ENCODE results near the gene ASCC1. TPM values are rescaled to one million over a fixed set of nuclear protein-coding genes. Genes with fewer than 3 reads are reported as not detected.
A peak's percentile ranks its signal among the peaks of the same experiment; 100 is the strongest.

ASCC1 gene
- total RNA-seq, 4 donors from 2014 or later = 13.4 to 34.0 (median 20.5) TPM

DNA sequence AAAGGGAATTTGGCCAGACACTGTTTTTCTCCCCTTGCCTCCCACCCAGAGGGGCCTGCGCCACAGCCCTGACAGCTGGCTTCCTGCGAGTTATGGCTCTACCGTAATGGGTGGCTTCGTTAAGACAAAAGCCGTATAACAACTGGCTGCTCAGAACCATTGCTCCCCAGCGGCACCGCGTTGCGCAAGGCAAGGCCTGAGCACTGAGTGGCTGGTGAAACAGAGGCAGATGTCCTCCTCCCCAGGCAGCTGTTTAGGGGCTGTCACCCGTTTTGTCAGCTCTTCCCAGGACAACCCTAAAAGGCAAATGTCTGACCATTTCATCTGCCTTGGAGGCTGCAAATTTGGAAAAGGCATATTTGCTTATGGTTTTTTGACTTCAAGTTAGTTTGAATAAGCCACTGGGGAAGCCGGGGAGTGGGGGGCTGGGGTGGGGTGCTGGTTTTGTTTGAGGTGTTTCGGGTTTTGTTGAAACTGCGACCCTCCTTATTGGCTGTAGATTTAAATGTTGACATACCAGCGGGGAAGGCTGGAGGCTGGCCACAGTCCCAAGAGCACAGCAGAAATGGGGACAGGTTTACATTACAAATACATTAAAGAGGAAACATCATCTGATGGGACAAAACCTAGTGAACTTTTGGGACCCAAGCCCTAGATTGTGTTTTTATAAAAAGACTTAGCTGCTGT is 127.0 kb downstream of the ASCC1 start:
- Histone ChIP-seq H3K9me3 (no peaks in the 10 kb centered on the region), H3K36me3 (peaks cover 0 to 1% (median 0%) of the 10 kb centered on the region in 4 donors), H3K27me3 (peaks cover 44% of the 10 kb centered on the region), H3K4me1 (peaks cover 11 to 26% (median 22%) of the 10 kb centered on the region in 4 donors), H3K4me3 (peak overlapping the region in 1 of 4 donors; percentile 46), H3K27ac (peak overlapping the region; percentile 20 to 62 (median 56))
- DNase-seq = no peak
- intact Hi-C loops (cut with DNase I; ENCODE audit: low total_unique reads) (no loop called here), in situ Hi-C loops (cut with MboI; ENCODE audit: low pct_ligation_motif_present in 1 of 4, low pct_unique_long_range_greater_than_20kb in 1 of 4, low sequenced_read_pairs in 3 of 4) (no loop called here)
- TF ChIP-seq EP300 (IDR thresholded peaks at IDR 0.05; ENCODE audit: low read depth) = no peak
- no peak for TF ChIP-seq POLR2AphosphoS5 (IDR thresholded peaks at IDR 0.05)
- TF ChIP-seq POLR2A (IDR thresholded peaks at IDR 0.05) = no peak
- TF ChIP-seq, protein P1, sequence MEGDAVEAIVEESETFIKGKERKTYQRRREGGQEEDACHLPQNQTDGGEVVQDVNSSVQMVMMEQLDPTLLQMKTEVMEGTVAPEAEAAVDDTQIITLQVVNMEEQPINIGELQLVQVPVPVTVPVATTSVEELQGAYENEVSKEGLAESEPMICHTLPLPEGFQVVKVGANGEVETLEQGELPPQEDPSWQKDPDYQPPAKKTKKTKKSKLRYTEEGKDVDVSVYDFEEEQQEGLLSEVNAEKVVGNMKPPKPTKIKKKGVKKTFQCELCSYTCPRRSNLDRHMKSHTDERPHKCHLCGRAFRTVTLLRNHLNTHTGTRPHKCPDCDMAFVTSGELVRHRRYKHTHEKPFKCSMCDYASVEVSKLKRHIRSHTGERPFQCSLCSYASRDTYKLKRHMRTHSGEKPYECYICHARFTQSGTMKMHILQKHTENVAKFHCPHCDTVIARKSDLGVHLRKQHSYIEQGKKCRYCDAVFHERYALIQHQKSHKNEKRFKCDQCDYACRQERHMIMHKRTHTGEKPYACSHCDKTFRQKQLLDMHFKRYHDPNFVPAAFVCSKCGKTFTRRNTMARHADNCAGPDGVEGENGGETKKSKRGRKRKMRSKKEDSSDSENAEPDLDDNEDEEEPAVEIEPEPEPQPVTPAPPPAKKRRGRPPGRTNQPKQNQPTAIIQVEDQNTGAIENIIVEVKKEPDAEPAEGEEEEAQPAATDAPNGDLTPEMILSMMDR (IDR thresholded peaks at IDR 0.05) = no peak
- WGBS, 2 donors (ENCODE audit: low coverage in 1 of 2) = 48 to 52% methylated on average over 4 to 14 of the region's 14 CpGs

DNA sequence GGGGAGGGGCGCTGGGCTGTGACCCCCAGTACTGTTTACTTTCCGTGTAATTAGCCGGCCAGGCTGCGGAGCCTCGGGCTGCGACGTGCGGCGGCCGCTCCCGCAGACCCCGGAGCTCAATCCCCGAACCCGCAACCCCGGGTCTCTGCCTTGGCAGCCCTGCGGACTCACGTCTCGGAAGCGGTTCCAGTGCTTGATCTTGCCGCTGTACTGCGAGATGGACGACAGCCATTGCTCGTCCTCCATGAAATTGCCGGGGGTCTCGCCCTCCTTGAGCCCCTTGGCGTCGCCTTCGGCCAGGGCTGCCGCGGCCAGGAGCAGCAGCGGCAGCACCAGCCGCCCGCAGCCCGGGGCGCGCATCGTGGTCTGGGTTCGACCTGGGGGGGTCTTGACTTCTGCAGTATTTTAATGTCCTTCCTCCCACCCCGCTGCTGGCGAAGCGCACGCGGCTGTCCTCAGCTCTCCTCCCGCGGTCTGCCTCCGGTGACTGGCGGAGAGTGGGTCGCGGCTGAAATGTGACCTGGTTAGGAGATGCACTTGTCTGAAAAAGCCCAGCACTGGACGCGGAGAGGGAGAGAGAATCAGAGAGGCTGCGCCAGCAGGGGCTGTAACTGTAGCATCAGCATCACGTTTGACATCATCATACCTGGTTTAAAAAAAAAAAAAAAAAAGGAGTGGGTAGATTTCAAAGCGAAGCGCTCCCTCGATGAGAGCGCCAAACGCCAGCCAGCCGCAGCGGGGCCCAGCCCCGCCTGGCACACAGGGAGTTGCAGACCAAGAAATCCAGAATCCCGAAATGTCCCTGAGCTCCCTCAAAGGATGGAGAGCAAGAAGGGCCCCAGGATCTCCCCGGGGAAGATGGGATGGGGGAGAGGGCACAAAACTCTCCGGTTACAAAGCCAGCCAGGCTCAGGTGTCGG is 127.8 kb downstream of the ASCC1 start, which contains the start of gene SPOCK2:
Gene SPOCK2 (minus strand): TSS at position 583 of the 920 bp plus-strand sequence. CDS start 223 bp downstream, at position 360.
- DNase-seq = peak; percentile 48
- WGBS, 2 donors (ENCODE audit: low coverage in 1 of 2) = 7 to 14% methylated on average over 4 to 55 of the region's 65 CpGs

DNA sequence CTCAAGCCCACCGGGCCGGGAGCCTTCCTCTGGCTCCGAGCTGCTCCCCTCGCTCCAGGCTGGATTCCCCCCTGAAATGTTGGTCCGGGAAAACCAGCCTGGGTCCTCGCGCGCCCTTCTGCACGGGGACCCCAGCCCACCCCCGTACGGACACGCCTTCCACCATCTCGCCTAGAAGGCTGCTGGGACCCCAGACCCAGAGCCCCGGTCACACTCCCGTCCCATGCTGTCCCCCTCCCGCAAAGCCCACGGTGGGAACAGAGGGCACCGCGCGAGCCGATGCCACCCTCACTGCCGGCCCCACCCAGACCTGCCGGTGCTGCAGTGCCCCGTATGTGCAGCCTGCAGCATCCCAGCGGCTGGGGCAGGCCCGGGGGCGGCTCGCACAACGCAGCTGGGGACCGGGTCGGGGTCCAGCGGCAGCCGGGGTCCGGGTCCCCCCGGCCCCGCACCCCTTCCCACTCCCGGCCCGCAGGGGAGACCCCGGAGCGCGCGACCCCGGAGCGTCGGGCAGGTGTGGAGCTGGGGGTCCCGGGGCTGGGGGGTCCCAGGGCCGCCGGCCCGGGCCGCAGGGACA is 128.6 kb downstream of the ASCC1 start:
- WGBS, 2 donors (ENCODE audit: low coverage in 1 of 2) = 3% methylated on average over 16 of the region's 50 CpGs; no CpG with 5 or more reads in 1 of the 2 donors
- H3K4me1 ChIP-seq = peaks cover 11 to 26% (median 22%) of the 10 kb centered on the region in 4 donors
- no peaks in the 10 kb centered on the region for H3K9me3 ChIP-seq
- H3K4me3 ChIP-seq = peak overlapping the region; percentile 4 to 46 (median 28)
- no peak for TF ChIP-seq POLR2A (IDR thresholded peaks at IDR 0.05)
- no peak for TF ChIP-seq EP300 (IDR thresholded peaks at IDR 0.05; ENCODE audit: low read depth)
- TF ChIP-seq, protein P1 (IDR thresholded peaks at IDR 0.05) = no peak
- TF ChIP-seq POLR2AphosphoS5 (IDR thresholded peaks at IDR 0.05) = no peak
- DNase-seq = peak; percentile 39
- H3K27ac ChIP-seq = peak overlapping the region; percentile 55 to 62 (median 56)
- H3K27me3 ChIP-seq = peaks cover 44% of the 10 kb centered on the region
- in situ Hi-C loops (cut with MboI; ENCODE audit: low pct_ligation_motif_present in 1 of 4, low pct_unique_long_range_greater_than_20kb in 1 of 4, low sequenced_read_pairs in 3 of 4) = no loop called here
- no peaks in the 10 kb centered on the region for H3K36me3 ChIP-seq
- intact Hi-C loops (cut with DNase I; ENCODE audit: low total_unique reads) = no loop called here

More for the DNA sequence above, 127.8 kb downstream of the ASCC1 start, which contains the start of gene SPOCK2:
- intact Hi-C loops (cut with DNase I; ENCODE audit: low total_unique reads) (no loop called here), in situ Hi-C loops (cut with MboI; ENCODE audit: low pct_ligation_motif_present in 1 of 4, low pct_unique_long_range_greater_than_20kb in 1 of 4, low sequenced_read_pairs in 3 of 4) (no loop called here)
- no peaks in the 10 kb centered on the region for H3K36me3 ChIP-seq
- H3K9me3 ChIP-seq = no peaks in the 10 kb centered on the region
- TF ChIP-seq POLR2AphosphoS5 (IDR thresholded peaks at IDR 0.05) (peak in 2 of 3 donors; percentile 46 to 54), POLR2A (IDR thresholded peaks at IDR 0.05) (peak; percentile 52), EP300 (IDR thresholded peaks at IDR 0.05; ENCODE audit: low read depth) (no peak)
- TF ChIP-seq, protein P1 (IDR thresholded peaks at IDR 0.05) = no peak
- peak within 1 kb of the TSS; percentile 4 to 46 (median 28) for H3K4me3 ChIP-seq
- H3K4me1 ChIP-seq = peaks cover 11 to 26% (median 22%) of the 10 kb centered on the region in 4 donors
- peaks cover 44% of the 10 kb centered on the region for H3K27me3 ChIP-seq
- H3K27ac ChIP-seq = peak within 1 kb of the TSS; percentile 55 to 62 (median 56)
